BJ (cell line): ENCODE measurements around the gene GRIN2C. TPM values are rescaled to one million over a fixed set of nuclear protein-coding genes. Genes with fewer than 3 reads are reported as not detected.

Experiments
- CTCF ChIA-PET: fragments of 350-600 bp; formaldehyde crosslinking; extraction: SDS; loops from one replicate; lab custom pipeline; 2021; ENCODE audit warnings: antibody characterized with exemption, inconsistent platforms; lab: Yijun Ruan, JAX
- POLR2A ChIA-PET: fragments of 300-600 bp; sonication (Branson Sonifier 250); formaldehyde crosslinking; extraction: SDS; loops from one replicate; lab custom pipeline; 2021; ENCODE audit warnings: antibody characterized with exemption; lab: Charles Lee
- DNase-seq: peaks from one replicate; pipeline ENCODE4 v3.0.0-alpha.2; 2011; ENCODE audit warnings: low read depth
- H3K27me3 ChIP-seq: 2 replicates; pipeline ENCODE4 v1.6.0; 2011; ENCODE audit warnings: low read length; ENCODE audit not compliant: control insufficient read depth, insufficient read depth
- H3K36me3 ChIP-seq: 2 replicates; pipeline ENCODE4 v1.5.1; 2011; ENCODE audit warnings: low read length; ENCODE audit not compliant: control insufficient read depth, insufficient read depth
- H3K4me3 ChIP-seq: 2 replicates; pipeline ENCODE4 v1.5.1; 2011; ENCODE audit warnings: low read depth, mild to moderate bottlenecking, control low read depth, low read length
- CTCF ChIP-seq: IDR thresholded peaks from 2 replicates; pipeline ENCODE4 v1.5.1; 2011; ENCODE audit warnings: low read depth, mild to moderate bottlenecking, control low read depth, inconsistent platforms, low read length, moderate library complexity; ENCODE audit not compliant: insufficient read depth
- polyA plus RNA-seq: library from polyadenylated mRNA; depleted of rRNA; stranded (reverse); fragments of >200 nt; gene quantifications from 2 replicates; pipeline ENCODE4 v1.2.3, GENCODE V29; 2011

The GRIN2C gene
- polyA plus RNA-seq, 1 experiment = 0.04 TPM

GRCh38 chr17:74804683-74805082 lies 55.0 kb downstream of the GRIN2C start:
- H3K4me3 ChIP-seq = no peak overlapping the region
- POLR2A ChIA-PET = no interaction called here
- no peak for DNase-seq
- no peak for TF ChIP-seq CTCF
- peaks cover 13% of the 10 kb centered on the region for H3K36me3 ChIP-seq
- CTCF ChIA-PET = interaction anchor here (1.3 kb wide), 1 partner anchor 35 kb away, joined by 3 read pairs; no protein-coding TSS in a partner anchor
- H3K27me3 ChIP-seq = no peaks in the 10 kb centered on the region

- ChIA-PET POLR2A (no interaction called here), CTCF (interaction anchor here (0.8 to 1.3 kb wide), 2 partner anchors 28 to 60 kb away, joined by 3 to 6 read pairs; no protein-coding TSS in a partner anchor)
- Histone ChIP-seq H3K27me3 (no peaks in the 10 kb centered on the region), H3K36me3 (peaks cover 13% of the 10 kb centered on the region), H3K4me3 (no peak overlapping the region)
- TF ChIP-seq CTCF = no peak
- DNase-seq = no peak
Observed at GRCh38 chr17:74803971-74804370, 55.7 kb downstream of the GRIN2C start.

- POLR2A ChIA-PET = no interaction called here
Observed at GRCh38 chr17:74803388-74803930, 56.2 kb downstream of the GRIN2C start.

GRCh38 chr17:74801896-74802295 lies 57.8 kb downstream of the GRIN2C start:
- no peak overlapping the region for H3K4me3 ChIP-seq
- CTCF ChIA-PET = interaction anchor here (1.0 to 2.1 kb wide), 3 partner anchors 11 to 56 kb away, joined by 3 to 11 read pairs (median 3); no protein-coding TSS in a partner anchor
- no peaks in the 10 kb centered on the region for H3K27me3 ChIP-seq
- no peak for DNase-seq
- H3K36me3 ChIP-seq = peaks cover 11% of the 10 kb centered on the region
- POLR2A ChIA-PET = no interaction called here
- no peak for TF ChIP-seq CTCF

More at GRCh38 chr17:74803388-74803930, 56.2 kb downstream of the GRIN2C start:
- Histone ChIP-seq H3K27me3 (no peaks in the 10 kb centered on the region), H3K4me3 (no peak overlapping the region), H3K36me3 (peaks cover 13% of the 10 kb centered on the region)
- CTCF ChIA-PET = interaction anchor here (0.8 to 1.3 kb wide), 2 partner anchors 29 to 60 kb away, joined by 3 to 6 read pairs; no protein-coding TSS in a partner anchor
- DNase-seq = no peak
- no peak for TF ChIP-seq CTCF

- Histone ChIP-seq H3K36me3 (peaks cover 14% of the 10 kb centered on the region), H3K27me3 (no peaks in the 10 kb centered on the region), H3K4me3 (no peak overlapping the region)
- TF ChIP-seq CTCF = no peak
- DNase-seq = no peak
- POLR2A ChIA-PET = no interaction called here
- CTCF ChIA-PET = interaction anchor here (0.6 to 2.1 kb wide), 4 partner anchors 9 to 60 kb away, joined by 3 to 11 read pairs (median 4); no protein-coding TSS in a partner anchor
Observed at GRCh38 chr17:74800531-74800930, 59.2 kb downstream of the GRIN2C start.
